ENCODE results near the gene DDIAS. TPM values are rescaled to one million over a fixed set of nuclear protein-coding genes. Genes with fewer than 3 reads are reported as not detected.
A peak's percentile ranks its signal among the peaks of the same experiment; 100 is the strongest.
"Not testable (repeated sequence)": the region's sequence is repeated elsewhere in the genome, so short reads cannot be mapped to it uniquely, and the experiment has no call there.

DDIAS gene
- total and polyA plus RNA-seq, 10 donors, result 1.5 to 11.1 (median 7.3) TPM

GRCh38 chr11:82945682-82946081 is 44.1 kb downstream of the DDIAS start:
- intact Hi-C loops (cut with DNase I; ENCODE audit: low total_unique reads), result no loop called here
- Histone ChIP-seq H3K36me3 (no peaks in the 10 kb centered on the region), H3K9me3 (peaks cover 0 to 13% (median 2%) of the 10 kb centered on the region in 8 donors), H3K27me3 (replicated peaks in 1 of 7) (no peaks in the 10 kb centered on the region), H3K4me1 (no peaks in the 10 kb centered on the region), H3K4me3 (no peak overlapping the region), H3K27ac (no peak overlapping the region)
- no peak for DNase-seq
- TF ChIP-seq POLR2AphosphoS5 (IDR thresholded peaks at IDR 0.05) (no peak), POLR2A (IDR thresholded peaks at IDR 0.05) (no peak), CTCF (IDR thresholded peaks at IDR 0.05 in 8 of 11, conservative IDR thresholded peaks at IDR 0.05 in 3 of 11) (no peak)

DNA sequence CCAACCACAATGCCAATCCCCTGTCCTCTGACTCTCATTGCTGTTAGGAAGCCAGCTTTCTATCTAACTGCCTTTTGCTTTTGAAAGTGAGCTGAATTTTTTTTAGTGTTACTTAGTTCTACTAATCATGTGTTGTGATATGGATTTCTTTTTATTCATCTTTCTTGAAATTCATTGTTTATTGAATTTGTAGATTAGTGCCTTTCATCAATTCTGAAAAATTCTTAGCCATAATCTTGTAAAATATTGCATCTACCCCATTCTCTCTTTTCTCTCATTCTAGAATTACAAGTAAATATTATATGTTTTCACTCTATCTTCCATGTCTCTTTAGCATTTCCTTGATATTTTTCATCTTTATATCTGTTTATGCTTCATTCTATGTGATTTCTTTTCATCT is 47.8 kb downstream of the DDIAS start:
- intact Hi-C loops (cut with DNase I; ENCODE audit: low total_unique reads), result no loop called here
- H3K36me3 ChIP-seq, result no peaks in the 10 kb centered on the region
- TF ChIP-seq CTCF (IDR thresholded peaks at IDR 0.05 in 8 of 11, conservative IDR thresholded peaks at IDR 0.05 in 3 of 11) (no peak), POLR2A (IDR thresholded peaks at IDR 0.05) (no peak), POLR2AphosphoS5 (IDR thresholded peaks at IDR 0.05) (no peak)
- H3K9me3 ChIP-seq, result peaks cover 0 to 47% (median 21%) of the 10 kb centered on the region in 8 donors
- H3K4me3 ChIP-seq, result no peak overlapping the region
- H3K4me1 ChIP-seq, result no peaks in the 10 kb centered on the region
- no peak overlapping the region for H3K27ac ChIP-seq
- DNase-seq, result no peak
- H3K27me3 ChIP-seq (replicated peaks in 1 of 7), result no peaks in the 10 kb centered on the region

GRCh38 chr11:82950502-82950901 is 49.0 kb downstream of the DDIAS start:
- H3K27ac ChIP-seq; H3K4me1 ChIP-seq; H3K36me3 ChIP-seq; H3K27me3 ChIP-seq (replicated peaks in 1 of 7); DNase-seq; H3K4me3 ChIP-seq; intact Hi-C loops (cut with DNase I; ENCODE audit: low total_unique reads): not testable (repeated sequence)
- 94 to 98% (median 96%) methylated on average over 2 of the region's 2 CpGs for WGBS, 5 donors
- peaks cover 0 to 58% (median 30%) of the 10 kb centered on the region in 8 donors for H3K9me3 ChIP-seq

GRCh38 chr11:82955736-82956453 is 54.4 kb downstream of the DDIAS start:
- intact Hi-C loops (cut with DNase I; ENCODE audit: low total_unique reads); H3K36me3 ChIP-seq; H3K4me3 ChIP-seq; H3K27me3 ChIP-seq (replicated peaks in 1 of 7): not testable (repeated sequence)
- WGBS, 5 donors, result 50 to 77% (median 57%) methylated on average over 8 to 9 of the region's 9 CpGs
- Histone ChIP-seq H3K4me1 (peaks cover 5 to 43% (median 27%) of the 10 kb centered on the region in 6 donors), H3K27ac (peak overlapping the region; percentile 41 to 73 (median 50)), H3K9me3 (peaks cover 0 to 47% (median 30%) of the 10 kb centered on the region in 8 donors)
- DNase-seq, result peak; percentile 92

DNA sequence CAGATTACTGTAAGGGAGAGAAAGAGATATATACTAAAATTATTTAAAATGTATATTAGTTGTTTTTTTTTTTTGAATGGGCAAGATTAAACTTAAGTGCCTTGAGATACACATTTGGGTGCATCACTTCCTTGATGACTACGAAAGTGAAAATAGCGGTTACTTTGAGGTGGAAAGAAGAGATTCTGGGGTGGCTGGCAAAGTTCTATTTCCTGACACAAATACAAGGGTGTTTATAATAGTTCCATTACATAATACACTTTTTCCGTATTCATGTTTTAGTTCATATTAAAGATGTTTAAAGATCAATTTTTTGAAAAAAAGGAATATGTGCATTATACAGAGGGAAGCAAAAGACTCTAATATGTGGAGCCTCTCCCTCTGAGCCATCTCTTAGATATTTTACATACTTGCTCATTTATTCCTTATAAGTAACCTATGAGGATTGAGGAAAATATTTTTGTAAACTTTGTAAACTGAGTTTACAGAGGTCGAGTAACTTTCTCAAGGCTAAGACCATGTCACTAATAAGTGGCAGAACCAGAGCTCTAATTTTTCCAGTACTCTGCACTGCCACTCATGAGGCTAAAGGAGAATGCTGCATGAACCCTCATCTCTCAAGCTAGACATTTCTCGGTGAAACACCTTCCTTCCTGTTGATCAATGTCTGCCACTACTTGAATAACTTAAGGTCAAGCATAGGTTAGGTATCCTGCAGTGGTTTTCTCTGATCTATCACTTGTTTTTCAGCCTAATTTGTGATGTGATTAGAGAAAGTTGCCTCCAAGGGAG is 58.6 kb downstream of the DDIAS start:
- H3K27ac ChIP-seq, result peak overlapping the region; percentile 35 to 84 (median 78)
- peaks cover 5 to 48% (median 30%) of the 10 kb centered on the region in 6 donors for H3K4me1 ChIP-seq
- intact Hi-C loops (cut with DNase I; ENCODE audit: low total_unique reads), result no loop called here
- no peak for DNase-seq
- TF ChIP-seq CTCF (IDR thresholded peaks at IDR 0.05 in 8 of 11, conservative IDR thresholded peaks at IDR 0.05 in 3 of 11) (no peak), POLR2A (IDR thresholded peaks at IDR 0.05) (no peak), POLR2AphosphoS5 (IDR thresholded peaks at IDR 0.05) (no peak)
- WGBS, 5 donors, result 44 to 49% (median 48%) methylated on average over 5 of the region's 5 CpGs
- H3K27me3 ChIP-seq (replicated peaks in 1 of 7), result no peaks in the 10 kb centered on the region
- H3K36me3 ChIP-seq, result no peaks in the 10 kb centered on the region
- peaks cover 0 to 6% (median 1%) of the 10 kb centered on the region in 8 donors for H3K9me3 ChIP-seq
- H3K4me3 ChIP-seq, result peak overlapping the region in 1 of 8 donors; percentile 30
